HG02588 (cell line): Measurements from ENCODE around the gene DSCAML1.

ENCODE experiments used
- ATAC-seq: cut with Tn5 transposase; IDR thresholded peaks from one replicate; pipeline ENCODE4 v1.9.1; 2021; ENCODE audit warnings: mild to moderate bottlenecking, moderate library complexity; ENCODE audit not compliant: unreplicated experiment

Gene DSCAML1, protein sequence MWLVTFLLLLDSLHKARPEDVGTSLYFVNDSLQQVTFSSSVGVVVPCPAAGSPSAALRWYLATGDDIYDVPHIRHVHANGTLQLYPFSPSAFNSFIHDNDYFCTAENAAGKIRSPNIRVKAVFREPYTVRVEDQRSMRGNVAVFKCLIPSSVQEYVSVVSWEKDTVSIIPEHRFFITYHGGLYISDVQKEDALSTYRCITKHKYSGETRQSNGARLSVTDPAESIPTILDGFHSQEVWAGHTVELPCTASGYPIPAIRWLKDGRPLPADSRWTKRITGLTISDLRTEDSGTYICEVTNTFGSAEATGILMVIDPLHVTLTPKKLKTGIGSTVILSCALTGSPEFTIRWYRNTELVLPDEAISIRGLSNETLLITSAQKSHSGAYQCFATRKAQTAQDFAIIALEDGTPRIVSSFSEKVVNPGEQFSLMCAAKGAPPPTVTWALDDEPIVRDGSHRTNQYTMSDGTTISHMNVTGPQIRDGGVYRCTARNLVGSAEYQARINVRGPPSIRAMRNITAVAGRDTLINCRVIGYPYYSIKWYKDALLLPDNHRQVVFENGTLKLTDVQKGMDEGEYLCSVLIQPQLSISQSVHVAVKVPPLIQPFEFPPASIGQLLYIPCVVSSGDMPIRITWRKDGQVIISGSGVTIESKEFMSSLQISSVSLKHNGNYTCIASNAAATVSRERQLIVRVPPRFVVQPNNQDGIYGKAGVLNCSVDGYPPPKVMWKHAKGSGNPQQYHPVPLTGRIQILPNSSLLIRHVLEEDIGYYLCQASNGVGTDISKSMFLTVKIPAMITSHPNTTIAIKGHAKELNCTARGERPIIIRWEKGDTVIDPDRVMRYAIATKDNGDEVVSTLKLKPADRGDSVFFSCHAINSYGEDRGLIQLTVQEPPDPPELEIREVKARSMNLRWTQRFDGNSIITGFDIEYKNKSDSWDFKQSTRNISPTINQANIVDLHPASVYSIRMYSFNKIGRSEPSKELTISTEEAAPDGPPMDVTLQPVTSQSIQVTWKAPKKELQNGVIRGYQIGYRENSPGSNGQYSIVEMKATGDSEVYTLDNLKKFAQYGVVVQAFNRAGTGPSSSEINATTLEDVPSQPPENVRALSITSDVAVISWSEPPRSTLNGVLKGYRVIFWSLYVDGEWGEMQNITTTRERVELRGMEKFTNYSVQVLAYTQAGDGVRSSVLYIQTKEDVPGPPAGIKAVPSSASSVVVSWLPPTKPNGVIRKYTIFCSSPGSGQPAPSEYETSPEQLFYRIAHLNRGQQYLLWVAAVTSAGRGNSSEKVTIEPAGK (N-terminal part only)

GRCh38 chr11:117796872-117797529, at the start of gene DSCAML1:
TSS of gene DSCAML1 (minus strand) at chr11:117797216. CDS start at chr11:117797079, 137 bp downstream.
- no peak for ATAC-seq

GRCh38 chr11:117843666-117844484, 46.9 kb upstream of the DSCAML1 start:
- no peak for ATAC-seq

- no peak for ATAC-seq
Measured at GRCh38 chr11:117842131-117842941, 45.3 kb upstream of the DSCAML1 start.

DNA sequence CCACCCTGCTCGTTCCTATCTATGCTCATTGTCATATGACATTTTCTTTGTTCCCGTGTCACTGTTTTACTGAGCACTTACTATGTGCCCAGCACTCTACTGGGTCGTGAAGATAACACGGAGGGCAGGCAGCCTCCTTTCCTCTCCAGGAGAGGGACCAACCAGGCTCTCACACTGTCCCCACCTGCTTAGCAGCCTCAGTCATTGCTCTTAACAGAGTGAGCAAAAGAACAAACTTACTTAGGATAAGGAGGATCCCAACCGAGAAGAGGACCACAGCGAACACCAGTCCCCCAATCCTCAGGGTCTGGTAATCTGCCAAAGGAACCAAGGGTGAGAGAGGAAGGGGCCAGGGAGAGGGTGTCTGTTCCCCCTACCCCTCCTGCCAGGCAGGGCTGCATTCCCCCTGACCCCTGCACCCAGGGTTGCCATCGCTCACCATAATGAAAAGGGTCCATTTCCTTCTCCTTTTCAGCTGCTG, 44.6 kb upstream of the DSCAML1 start:
- ATAC-seq: no peak

GRCh38 chr11:117840881-117841550, 44.0 kb upstream of the DSCAML1 start:
- ATAC-seq: no peak

- ATAC-seq: no peak
Measured at GRCh38 chr11:117839936-117840813, 43.2 kb upstream of the DSCAML1 start.

- ATAC-seq: no peak
Measured at GRCh38 chr11:117839380-117839881, 42.4 kb upstream of the DSCAML1 start.

GRCh38 chr11:117838901-117839300, 41.9 kb upstream of the DSCAML1 start:
- ATAC-seq: no peak

GRCh38 chr11:117837791-117838190, 40.8 kb upstream of the DSCAML1 start:
- no peak for ATAC-seq

DNA sequence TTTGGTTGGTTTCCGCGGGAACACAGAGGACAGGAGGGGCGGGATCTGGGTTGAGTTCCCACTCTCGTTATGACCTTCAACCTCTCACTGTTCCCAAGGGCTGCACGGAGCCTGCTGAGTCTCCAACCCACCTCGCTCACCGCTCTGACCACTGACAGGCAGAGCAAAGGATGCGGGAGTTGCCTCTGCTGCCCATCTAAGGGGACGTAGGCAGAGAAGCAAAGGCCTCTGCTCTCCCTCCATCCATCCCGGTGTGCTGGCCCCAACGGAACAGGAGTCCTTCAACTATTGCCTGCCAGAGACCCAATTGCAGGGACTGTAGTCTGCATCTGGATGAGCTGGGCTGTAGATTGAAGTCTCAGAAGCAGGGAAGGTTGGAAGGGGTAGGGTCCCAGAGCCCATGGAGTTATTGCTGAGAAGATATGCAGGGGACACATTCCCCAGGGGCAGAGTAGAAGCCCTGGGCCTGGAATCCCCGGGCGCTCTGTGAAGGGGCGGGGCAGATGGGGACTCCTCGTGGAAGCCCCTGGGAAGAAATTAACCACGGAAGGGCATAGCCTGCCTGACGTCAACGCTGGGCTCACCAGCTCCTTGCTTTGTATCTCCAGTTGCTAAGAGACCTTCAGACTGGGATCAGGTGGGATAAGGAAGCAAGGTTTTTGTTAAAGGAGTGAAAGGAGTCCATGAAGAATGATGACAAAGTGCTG, 40.2 kb upstream of the DSCAML1 start:
- ATAC-seq: no peak

DNA sequence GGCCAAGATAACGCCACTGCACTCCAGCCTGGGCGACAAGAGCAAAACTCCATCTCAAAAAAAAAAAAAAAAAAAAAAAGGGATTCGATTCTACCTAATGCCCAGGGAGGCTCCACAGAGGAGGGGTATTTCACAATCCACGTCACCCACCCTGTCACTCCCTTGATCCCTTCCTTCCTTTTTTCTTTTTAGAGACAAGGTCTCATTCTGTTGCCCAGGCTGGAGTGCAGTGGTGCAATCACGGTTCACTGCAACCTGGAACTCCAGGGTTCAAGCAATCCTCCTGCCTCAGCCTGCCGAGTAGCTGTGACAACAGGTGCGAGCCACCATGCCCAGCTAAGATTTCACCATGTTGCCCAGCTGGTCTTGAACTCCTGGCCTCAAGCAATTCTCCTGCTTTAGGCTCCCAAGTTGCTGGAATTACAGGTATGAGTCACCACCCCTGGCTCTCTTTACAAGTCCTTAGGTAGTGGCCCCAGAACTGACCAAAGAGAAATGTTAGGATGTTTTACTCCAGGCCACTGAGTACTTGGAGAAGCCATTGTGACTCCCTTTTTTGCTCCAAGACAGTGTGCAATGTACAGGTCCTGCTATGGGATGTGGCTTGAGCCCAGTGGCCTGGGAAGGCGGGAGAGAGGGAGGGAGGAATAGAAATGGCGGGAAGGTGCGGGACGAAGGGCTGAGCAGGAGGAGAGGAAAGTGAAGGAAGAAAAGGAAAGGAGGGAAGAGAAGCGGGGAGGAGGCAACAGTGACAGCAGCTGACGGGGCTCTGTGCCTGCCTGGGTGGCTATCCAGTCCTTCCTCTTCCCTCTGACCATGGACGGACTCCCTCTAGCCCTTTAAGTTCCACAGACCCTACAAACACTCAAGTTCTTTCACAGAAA, 39.3 kb upstream of the DSCAML1 start:
- ATAC-seq: no peak

GRCh38 chr11:117835576-117835975, 38.6 kb upstream of the DSCAML1 start:
- ATAC-seq: no peak

DNA sequence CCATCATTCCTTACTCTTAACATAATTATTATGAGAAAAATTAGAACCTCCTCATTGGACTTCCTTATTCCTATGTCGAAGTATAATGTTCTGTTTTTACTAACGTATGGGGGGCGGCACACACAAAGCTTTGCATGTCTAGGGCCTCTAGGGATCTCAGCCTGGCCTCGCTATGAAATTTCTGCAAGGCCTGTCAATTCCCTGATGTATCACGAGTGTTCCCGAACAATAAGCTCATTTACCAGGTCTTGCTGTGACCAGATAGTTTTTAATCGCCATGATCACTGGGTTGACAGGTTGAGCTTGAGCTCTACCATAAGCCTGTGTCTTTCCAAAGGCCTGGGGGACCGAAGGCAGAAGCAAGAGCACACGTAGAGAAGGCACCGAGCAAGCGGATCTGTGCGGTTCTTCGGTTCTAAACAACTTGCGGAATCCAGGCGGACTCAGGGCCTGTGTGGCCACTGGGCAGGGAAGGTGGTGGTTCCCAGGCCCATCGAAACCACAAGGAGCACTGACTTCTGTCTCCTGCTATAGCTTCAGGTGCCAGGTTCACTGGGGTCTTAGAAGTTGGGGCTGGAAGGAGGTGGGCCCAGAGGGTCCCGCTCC, 37.9 kb upstream of the DSCAML1 start:
- ATAC-seq: no peak

DNA sequence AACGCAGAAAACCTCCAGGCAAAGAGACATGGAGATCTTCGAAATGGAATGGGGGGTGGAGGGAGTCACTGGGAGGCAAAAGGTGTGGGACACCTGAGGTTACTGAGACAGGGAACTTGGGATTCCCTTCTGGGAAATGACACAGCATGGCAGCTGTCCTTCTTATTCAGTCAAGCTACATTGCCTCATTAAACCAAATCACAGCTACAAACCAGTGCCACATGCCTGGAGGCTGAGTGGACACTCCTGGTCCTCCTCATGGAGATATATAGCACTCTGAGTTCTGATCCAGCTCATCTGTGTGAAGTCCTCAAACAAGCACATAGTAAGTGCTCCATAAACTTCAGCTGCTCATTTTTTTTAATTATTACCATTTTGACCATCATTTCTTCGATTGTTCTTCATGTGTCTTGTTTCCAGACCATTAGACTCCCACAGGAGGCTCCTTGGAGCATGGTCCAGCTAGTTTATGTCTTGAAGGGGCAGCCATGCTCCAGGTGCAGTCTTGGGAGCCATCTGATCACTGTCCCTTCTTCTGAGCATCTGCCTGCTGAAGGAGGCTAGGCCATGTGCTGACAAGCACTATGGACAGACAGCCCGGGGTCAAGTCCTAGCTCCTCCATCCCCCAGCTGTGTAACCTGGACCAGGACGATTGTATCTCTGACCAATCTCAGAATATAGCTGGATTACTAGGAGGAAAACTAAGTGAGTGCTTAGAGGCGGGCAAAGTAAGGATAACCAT, 37.2 kb upstream of the DSCAML1 start:
- no peak for ATAC-seq
